Gastrocnemius medialis (tissue), 4 donors: ENCODE measurements around the gene AP1B1. TPM values are rescaled to one million over a fixed set of nuclear protein-coding genes. Genes with fewer than 3 reads are reported as not detected.

Experiments used
- ATAC-seq, 2 donors: fragments of 150-250 bp; one replicate each; pipeline ENCODE4 v1.9.1; 2016
- DNase-seq, 2 donors: peaks; one replicate each; pipeline ENCODE4 v3.0.0-alpha.2; 2019
- H3K27ac ChIP-seq, 4 donors: fragments of 200-600 bp; sonication (generic); 1 replicate in 1 of 4; 2 replicates in 3 of 4; pipeline ENCODE4 v1.5.1; 2016 to 2018; ENCODE audit warnings: mild to moderate bottlenecking in 2 of 4, moderate library complexity in 1 of 4
- H3K27me3 ChIP-seq, 3 donors: fragments of 200-600 bp; sonication (generic) in 2 of 3; 1 replicate in 1 of 3; 2 replicates in 2 of 3; pipeline versions ENCODE4 v1.5.1 to v1.6.0; 2016 to 2019; ENCODE audit warnings: mild to moderate bottlenecking in 1 of 3, moderate library complexity in 1 of 3
- H3K36me3 ChIP-seq, 2 donors: fragments of 200-600 bp; sonication (generic) in 1 of 2; one replicate each; pipeline ENCODE4 v1.5.1; 2017 to 2018
- H3K4me1 ChIP-seq, 2 donors: fragments of 200-600 bp; sonication (generic) in 1 of 2; one replicate each; pipeline ENCODE4 v1.5.1; 2016 to 2017; ENCODE audit warnings: mild to moderate bottlenecking in 2 of 2
- H3K4me3 ChIP-seq, 4 donors: fragments of 200-600 bp; sonication (generic) in 3 of 4; 1 replicate in 1 of 4; 2 replicates in 3 of 4; pipeline ENCODE4 v1.5.1; 2016 to 2019; ENCODE audit warnings: mild to moderate bottlenecking in 2 of 4
- H3K9me3 ChIP-seq, 3 donors: fragments of 200-600 bp; sonication (generic) in 2 of 3; 1 replicate in 1 of 3; 2 replicates in 2 of 3; pipeline ENCODE4 v1.5.1; 2016 to 2019
- POLR2A ChIP-seq, 2 donors: fragments of 450-650 bp; IDR thresholded peaks; one replicate each; pipeline ENCODE4 v1.6.1; 2017; ENCODE audit warnings: antibody characterized with exemption in 2 of 2, mild to moderate bottlenecking in 2 of 2, moderate library complexity in 2 of 2
- in situ Hi-C, 4 donors: fragments of 200-750 bp; cut with MboI; loops; one replicate each; pipeline versions ENCODE4 v1.15.0 to v1.8.0; 2017; ENCODE audit warnings: low sequenced_read_pairs in 4 of 4
- intact Hi-C: fragments of 100-400 bp; cut with DNase I; formaldehyde crosslinking; loops from one replicate; pipeline ENCODE4 v1.15.1; 2023; ENCODE audit warnings: low total_unique reads
- total RNA-seq, 4 donors: library from RNA; depleted of rRNA; stranded (reverse); fragments of >200 nt; gene quantifications; one replicate each; pipeline versions ENCODE4 v1.1.0 to v1.2.3, GENCODE V29; 2016
- TF ChIP-seq, protein P1 (sequence below), 5 experiments: fragments of 450-650 bp in 3 of 5; fragments of 200-600 bp in 2 of 5; sonication (generic) in 2 of 5; IDR thresholded peaks in 4 of 5; conservative IDR thresholded peaks in 1 of 5; 1 replicate in 4 of 5; 2 replicates in 1 of 5; pipeline ENCODE4 v1.5.1; 2016 to 2019; ENCODE audit warnings: antibody characterized with exemption in 5 of 5, mild to moderate bottlenecking in 3 of 5, moderate library complexity in 3 of 5

Gene AP1B1
- total RNA-seq, 4 donors from 2014 or later, result 26.5 to 44.6 (median 37.3) TPM

DNA sequence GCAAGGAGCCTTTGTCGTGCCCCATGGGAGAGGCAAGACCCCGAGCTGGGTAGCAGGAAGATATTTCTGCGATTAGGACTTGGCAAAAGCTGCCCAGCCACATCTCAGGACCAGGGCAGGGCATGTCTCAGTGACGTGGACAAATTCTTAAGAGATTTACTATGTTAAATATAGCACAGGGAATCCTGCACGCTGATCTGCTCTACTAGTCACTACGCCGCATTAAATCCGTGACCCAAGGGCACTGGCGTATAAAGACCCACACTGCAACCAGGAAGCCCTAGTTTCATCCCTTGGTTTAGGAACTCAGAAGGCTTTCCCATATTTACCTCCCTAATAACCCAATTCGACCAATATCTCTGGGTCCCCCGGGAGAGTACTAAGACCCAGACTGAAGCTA is 35.1 kb downstream of the AP1B1 start:
- Histone ChIP-seq H3K27ac (no peak overlapping the region), H3K4me3 (no peak overlapping the region), H3K4me1 (peaks cover 4 to 9% of the 10 kb centered on the region in 2 donors), H3K36me3 (peaks cover 0 to 93% of the 10 kb centered on the region in 2 donors), H3K27me3 (no peaks in the 10 kb centered on the region), H3K9me3 (no peaks in the 10 kb centered on the region)
- DNase-seq, result no peak
- in situ Hi-C loops (no loop called here), intact Hi-C loops (no loop called here)
- TF ChIP-seq POLR2A (IDR thresholded peaks at IDR 0.05), result no peak
- TF ChIP-seq, protein P1, sequence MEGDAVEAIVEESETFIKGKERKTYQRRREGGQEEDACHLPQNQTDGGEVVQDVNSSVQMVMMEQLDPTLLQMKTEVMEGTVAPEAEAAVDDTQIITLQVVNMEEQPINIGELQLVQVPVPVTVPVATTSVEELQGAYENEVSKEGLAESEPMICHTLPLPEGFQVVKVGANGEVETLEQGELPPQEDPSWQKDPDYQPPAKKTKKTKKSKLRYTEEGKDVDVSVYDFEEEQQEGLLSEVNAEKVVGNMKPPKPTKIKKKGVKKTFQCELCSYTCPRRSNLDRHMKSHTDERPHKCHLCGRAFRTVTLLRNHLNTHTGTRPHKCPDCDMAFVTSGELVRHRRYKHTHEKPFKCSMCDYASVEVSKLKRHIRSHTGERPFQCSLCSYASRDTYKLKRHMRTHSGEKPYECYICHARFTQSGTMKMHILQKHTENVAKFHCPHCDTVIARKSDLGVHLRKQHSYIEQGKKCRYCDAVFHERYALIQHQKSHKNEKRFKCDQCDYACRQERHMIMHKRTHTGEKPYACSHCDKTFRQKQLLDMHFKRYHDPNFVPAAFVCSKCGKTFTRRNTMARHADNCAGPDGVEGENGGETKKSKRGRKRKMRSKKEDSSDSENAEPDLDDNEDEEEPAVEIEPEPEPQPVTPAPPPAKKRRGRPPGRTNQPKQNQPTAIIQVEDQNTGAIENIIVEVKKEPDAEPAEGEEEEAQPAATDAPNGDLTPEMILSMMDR (IDR thresholded peaks at IDR 0.05 in 4 of 5, conservative IDR thresholded peaks at IDR 0.05 in 1 of 5), result no peak
- no peak for ATAC-seq

DNA sequence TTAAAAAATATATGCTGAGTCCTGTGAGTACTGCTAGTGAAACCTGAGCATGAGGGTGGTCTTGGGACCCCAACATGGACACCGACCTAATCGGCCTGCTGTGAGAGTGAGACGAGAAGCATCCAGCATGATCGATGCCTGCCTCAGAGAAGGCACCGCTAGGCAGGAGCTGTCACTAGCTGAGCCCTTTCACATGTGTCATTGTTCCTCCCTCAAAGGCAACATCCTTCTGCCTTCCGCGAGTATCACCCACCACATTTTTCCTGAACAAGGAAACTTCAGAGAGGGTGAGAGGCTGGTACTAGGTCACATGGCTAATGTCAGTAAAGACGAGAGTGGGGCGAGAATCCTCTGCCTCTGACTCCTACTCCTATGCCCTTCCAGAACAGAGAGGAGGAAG is 35.6 kb downstream of the AP1B1 start:
- H3K27me3 ChIP-seq, result no peaks in the 10 kb centered on the region
- H3K36me3 ChIP-seq, result peaks cover 0 to 93% of the 10 kb centered on the region in 2 donors
- no peak for ATAC-seq
- no peaks in the 10 kb centered on the region for H3K9me3 ChIP-seq
- intact Hi-C loops, result no loop called here
- H3K4me3 ChIP-seq, result no peak overlapping the region
- peaks cover 9 to 14% of the 10 kb centered on the region in 2 donors for H3K4me1 ChIP-seq
- no peak for DNase-seq
- TF ChIP-seq, protein P1 (IDR thresholded peaks at IDR 0.05 in 4 of 5, conservative IDR thresholded peaks at IDR 0.05 in 1 of 5), result no peak
- no peak for TF ChIP-seq POLR2A (IDR thresholded peaks at IDR 0.05)
- in situ Hi-C loops, result no loop called here
- no peak overlapping the region for H3K27ac ChIP-seq

DNA sequence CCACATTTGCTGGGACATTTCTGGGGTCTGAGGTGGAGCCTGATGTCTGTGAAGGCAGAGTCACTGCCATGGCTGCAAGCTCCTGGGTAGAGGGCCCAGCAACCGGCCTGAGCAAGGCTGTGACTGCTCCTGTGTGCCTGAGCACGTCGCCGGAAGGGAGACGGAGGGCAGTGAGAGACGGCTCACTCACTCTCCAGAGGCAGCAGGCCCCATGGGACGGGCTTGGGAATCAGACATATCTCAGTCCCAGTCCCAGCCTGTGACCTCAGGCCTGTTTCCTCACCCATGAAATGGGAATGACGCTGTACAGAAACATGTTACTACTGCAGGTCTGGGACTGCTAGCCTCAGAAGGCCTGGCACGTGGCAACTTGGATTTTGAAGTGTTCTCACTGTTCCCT is 36.5 kb downstream of the AP1B1 start:
- DNase-seq (no peak), ATAC-seq (no peak)
- H3K4me1 ChIP-seq, result peaks cover 18 to 23% of the 10 kb centered on the region in 2 donors
- in situ Hi-C loops (no loop called here), intact Hi-C loops (no loop called here)
- no peaks in the 10 kb centered on the region for H3K9me3 ChIP-seq
- peaks cover 0 to 94% of the 10 kb centered on the region in 2 donors for H3K36me3 ChIP-seq
- no peak overlapping the region for H3K4me3 ChIP-seq
- TF ChIP-seq, protein P1 (IDR thresholded peaks at IDR 0.05 in 4 of 5, conservative IDR thresholded peaks at IDR 0.05 in 1 of 5), result no peak
- TF ChIP-seq POLR2A (IDR thresholded peaks at IDR 0.05), result no peak
- H3K27me3 ChIP-seq, result no peaks in the 10 kb centered on the region
- no peak overlapping the region for H3K27ac ChIP-seq

DNA sequence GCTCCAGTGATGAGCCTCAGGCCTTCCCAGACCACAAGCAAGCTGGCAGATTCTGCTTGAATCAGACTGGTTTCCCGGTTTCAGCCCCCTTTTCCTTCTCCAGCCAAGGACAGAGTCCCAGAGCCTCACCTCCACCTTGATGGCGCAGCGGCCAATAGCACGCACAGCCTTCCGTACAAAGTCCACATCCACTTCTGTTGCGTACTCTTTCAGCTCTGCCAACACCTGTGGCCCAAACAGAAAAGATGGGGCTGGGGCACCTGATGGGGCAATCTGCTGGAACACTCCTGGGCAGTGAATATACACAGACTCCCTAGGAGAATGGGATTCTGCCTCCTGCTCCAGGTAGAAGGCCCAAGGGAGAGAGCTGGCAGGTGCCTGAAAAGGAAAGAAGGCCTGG is 37.3 kb downstream of the AP1B1 start:
- TF ChIP-seq, protein P1 (IDR thresholded peaks at IDR 0.05 in 4 of 5, conservative IDR thresholded peaks at IDR 0.05 in 1 of 5), result no peak
- no peak for TF ChIP-seq POLR2A (IDR thresholded peaks at IDR 0.05)
- H3K36me3 ChIP-seq, result peaks cover 0 to 86% of the 10 kb centered on the region in 2 donors
- H3K9me3 ChIP-seq, result no peaks in the 10 kb centered on the region
- in situ Hi-C loops (no loop called here), intact Hi-C loops (no loop called here)
- no peak for DNase-seq
- no peak overlapping the region for H3K4me3 ChIP-seq
- peaks cover 27 to 31% of the 10 kb centered on the region in 2 donors for H3K4me1 ChIP-seq
- no peak for ATAC-seq
- H3K27me3 ChIP-seq, result no peaks in the 10 kb centered on the region
- no peak overlapping the region for H3K27ac ChIP-seq

DNA sequence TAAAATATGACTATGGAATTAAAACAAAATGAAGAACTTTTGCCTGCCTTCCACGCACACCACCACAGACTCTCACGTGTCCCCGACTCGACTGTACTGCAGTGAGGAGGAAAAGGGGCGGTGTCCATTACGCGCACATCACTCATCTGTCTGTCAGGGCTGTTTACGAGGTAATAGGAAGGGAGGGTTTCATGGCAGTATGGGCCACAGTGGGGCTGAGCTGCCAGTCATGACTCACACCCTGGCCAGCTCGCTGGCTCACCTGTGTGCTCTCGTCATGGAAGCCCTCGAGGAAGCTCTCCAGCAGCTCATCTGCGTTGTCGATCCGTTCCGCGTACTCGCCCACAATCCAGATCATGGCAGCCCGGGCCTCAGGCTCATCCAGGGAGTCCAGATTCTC is 39.4 kb downstream of the AP1B1 start:
- TF ChIP-seq POLR2A (IDR thresholded peaks at IDR 0.05), result no peak
- TF ChIP-seq, protein P1 (IDR thresholded peaks at IDR 0.05 in 4 of 5, conservative IDR thresholded peaks at IDR 0.05 in 1 of 5), result no peak
- H3K36me3 ChIP-seq, result peaks cover 0 to 65% of the 10 kb centered on the region in 2 donors
- peak overlapping the region; percentile 74 to 85 (median 78) for H3K27ac ChIP-seq
- peak; percentile 65 to 69 for ATAC-seq
- intact Hi-C loops (no loop called here), in situ Hi-C loops (no loop called here)
- peak; percentile 82 to 90 for DNase-seq
- no peak overlapping the region for H3K4me3 ChIP-seq
- no peaks in the 10 kb centered on the region for H3K27me3 ChIP-seq
- H3K9me3 ChIP-seq, result no peaks in the 10 kb centered on the region
- H3K4me1 ChIP-seq, result peaks cover 47 to 48% of the 10 kb centered on the region in 2 donors
